ENCODE data around the gene BOD1L1.

The BOD1L1 gene

DNA sequence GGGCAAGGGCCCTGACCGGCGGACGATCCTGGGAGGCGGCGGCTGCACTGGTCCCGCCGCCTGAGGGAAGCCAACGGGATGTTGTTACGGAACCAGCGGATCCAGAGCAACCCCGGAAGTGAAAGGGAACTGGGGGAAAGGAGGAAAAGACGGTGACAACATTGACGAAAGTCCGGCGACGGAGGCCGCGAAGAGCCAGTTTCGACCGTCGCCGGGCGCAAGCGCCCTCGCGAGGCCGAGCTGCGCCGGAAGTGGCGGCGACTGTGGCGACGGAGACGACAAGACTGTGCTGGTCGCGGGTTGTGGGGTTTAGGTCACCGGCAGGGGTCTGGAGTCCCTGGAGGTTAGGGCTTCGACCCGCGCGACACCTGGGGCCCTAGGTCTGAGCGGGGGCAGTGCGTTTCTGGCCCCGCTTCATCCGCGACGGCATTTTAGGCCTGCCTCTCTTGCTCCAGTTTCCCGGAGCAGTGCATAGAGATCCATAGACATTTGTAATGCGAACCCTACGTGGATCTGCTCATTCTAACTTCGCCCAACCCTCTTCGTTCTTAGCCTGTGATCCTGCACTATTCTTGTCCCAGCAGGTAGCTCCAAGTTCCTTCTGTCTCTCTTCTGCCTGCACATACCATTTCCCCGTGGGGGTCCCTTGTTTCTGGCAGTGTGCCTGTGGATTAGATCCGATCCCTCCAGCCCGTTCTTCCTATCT is at the start of gene BOD1L1:
BOD1L1 (minus strand) TSS at position 120 of the 706 bp plus-strand sequence. CDS start 138 bp downstream, outside the sequence.
- H3K27me3 Mint-ChIP-seq: peaks cover 8% of the 10 kb centered on the region
- H3K27ac Mint-ChIP-seq: peak within 1 kb of the TSS; percentile 88
- CTCF ChIA-PET: interaction anchor here (1.6 to 2.4 kb wide), 2 partner anchors 17 to 27 kb away, joined by 5 to 16 read pairs; no protein-coding TSS in a partner anchor
- H3K36me3 Mint-ChIP-seq: peaks cover 7% of the 10 kb centered on the region
- H3K4me3 Mint-ChIP-seq: peak within 1 kb of the TSS; percentile 91
- peaks cover 33% of the 10 kb centered on the region for H3K4me1 Mint-ChIP-seq
- H3K9me3 Mint-ChIP-seq: no peaks in the 10 kb centered on the region
- peak; percentile 85 for DNase-seq

DNA sequence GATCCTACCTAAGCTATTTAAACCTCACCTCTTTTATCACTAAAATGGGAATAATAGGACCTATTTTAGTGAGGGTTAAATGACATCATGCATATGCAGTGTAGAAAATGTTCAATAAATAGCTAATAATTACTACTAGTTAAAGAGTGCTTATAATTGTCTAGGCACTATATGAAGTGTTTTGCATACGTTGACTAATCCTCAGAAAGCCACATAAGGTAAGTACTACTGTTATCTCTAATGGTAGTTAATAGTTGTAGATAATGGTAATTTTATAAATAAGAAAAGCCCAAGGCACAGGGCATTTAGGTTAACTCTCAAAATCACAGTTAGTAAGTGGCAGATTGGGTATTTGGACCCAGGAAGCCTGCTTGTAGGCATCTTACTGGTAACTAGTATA is 47.4 kb upstream of the BOD1L1 start:
- H3K27me3 Mint-ChIP-seq: no peaks in the 10 kb centered on the region
- no peaks in the 10 kb centered on the region for H3K4me1 Mint-ChIP-seq
- CTCF ChIA-PET: no interaction called here
- H3K4me3 Mint-ChIP-seq: no peak overlapping the region
- H3K36me3 Mint-ChIP-seq: no peaks in the 10 kb centered on the region
- no peak overlapping the region for H3K27ac Mint-ChIP-seq
- no peak for DNase-seq
- peaks cover 20% of the 10 kb centered on the region for H3K9me3 Mint-ChIP-seq

DNA sequence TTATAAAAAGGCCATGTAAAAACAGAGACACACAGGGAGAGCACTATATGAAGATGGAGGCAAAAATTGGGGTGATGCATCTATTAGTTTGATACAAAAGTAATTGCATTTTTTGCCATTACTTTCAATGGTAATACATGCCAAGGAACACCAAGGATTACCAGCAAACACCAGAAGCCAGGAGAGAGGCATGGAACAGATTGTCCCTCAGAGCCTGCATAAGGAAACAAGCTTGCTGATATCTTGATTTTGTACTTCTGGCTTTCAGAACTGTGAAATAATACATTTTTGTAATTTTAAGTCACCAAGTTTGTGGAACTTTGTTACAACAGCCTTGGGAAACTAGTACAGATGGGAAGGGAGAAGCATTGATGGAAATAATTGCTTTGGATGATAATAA is 45.6 kb upstream of the BOD1L1 start:
- no peaks in the 10 kb centered on the region for H3K4me1 Mint-ChIP-seq
- no peaks in the 10 kb centered on the region for H3K36me3 Mint-ChIP-seq
- H3K27me3 Mint-ChIP-seq: no peaks in the 10 kb centered on the region
- no peak for DNase-seq
- H3K27ac Mint-ChIP-seq: no peak overlapping the region
- CTCF ChIA-PET: no interaction called here
- no peak overlapping the region for H3K4me3 Mint-ChIP-seq
- H3K9me3 Mint-ChIP-seq: peaks cover 10% of the 10 kb centered on the region

DNA sequence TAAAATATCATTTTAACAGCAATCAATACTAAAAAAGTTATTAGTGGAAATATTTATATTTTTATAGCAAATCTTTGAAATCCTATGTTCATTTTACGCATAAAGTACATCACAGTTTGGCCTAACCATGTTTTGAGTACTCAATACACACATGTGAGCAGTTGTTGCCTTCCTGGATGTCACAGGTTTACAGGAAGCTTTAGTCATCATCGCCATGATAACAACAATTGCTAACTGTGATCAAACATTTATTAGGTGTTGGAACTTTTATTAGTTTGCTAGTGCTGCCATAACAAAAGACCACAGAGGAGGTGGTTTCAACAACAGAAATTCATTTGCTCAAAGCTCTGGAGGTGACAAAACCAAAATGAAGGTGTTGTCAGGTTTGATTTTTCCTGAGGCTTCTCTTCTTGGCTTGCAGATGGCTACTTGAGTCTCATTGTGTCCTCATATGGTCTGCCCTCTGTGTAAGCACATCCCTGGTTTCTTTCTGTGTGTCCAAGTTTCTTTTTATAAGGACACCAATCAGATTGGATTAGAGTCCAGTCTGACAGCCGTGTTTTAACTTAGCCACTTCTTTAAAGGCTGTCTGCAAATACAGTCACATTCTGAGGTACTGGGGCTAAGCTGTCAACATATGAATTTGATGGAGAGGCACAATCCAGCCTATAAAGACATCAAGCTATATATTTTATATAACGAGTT is 43.1 kb upstream of the BOD1L1 start:
- Mint-ChIP-seq H3K4me3 (no peak overlapping the region), H3K4me1 (no peaks in the 10 kb centered on the region), H3K27ac (no peak overlapping the region), H3K27me3 (no peaks in the 10 kb centered on the region), H3K9me3 (no peaks in the 10 kb centered on the region), H3K36me3 (no peaks in the 10 kb centered on the region)
- no peak for DNase-seq
- CTCF ChIA-PET: interaction anchor here (1.7 kb wide), 1 partner anchor 16 kb away, joined by 5 read pairs; no protein-coding TSS in a partner anchor

DNA sequence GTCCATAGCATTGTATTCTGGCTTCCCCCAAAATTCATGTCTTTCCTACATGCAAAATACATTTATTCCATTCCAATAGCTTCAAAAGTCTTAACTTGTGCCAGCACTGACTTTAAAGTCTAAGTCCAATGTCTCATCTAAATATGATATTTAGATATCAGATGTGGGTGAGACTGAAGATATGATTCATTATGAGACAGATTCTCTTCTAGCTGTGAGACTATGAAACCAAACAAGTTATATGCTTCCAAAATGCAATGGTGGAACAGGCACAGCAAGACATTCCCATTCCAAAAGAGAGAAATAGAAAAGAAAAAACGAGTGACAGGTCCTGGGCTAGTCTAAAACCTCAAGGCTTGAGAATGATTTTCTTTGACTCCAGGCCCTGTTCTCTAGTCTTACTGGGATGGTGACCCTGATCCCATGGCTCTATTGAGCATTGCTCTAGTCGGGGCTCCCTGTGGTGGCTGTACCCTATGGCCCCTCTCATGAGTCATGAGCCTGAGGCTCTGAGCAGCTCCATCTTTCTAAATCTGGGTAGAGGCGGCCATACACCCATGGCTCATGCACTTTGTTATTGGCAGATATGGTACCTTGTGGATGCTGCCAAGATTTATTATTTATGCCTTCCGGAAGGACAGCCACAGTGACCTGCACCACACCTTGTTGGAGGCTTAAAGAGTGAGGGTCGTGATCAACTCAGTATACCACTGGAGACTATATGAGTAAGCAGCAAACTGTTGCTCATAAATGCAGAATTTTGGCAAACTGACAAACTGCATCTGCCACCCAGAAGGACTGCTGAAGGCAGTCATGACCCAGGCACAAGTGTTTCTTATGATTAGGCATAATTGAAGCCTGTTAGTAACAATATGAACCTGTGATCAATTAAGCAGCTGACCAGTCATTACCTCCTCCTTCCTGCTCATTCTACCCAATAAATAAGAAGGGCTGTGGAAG is 38.5 kb upstream of the BOD1L1 start:
- H3K9me3 Mint-ChIP-seq: no peaks in the 10 kb centered on the region

DNA sequence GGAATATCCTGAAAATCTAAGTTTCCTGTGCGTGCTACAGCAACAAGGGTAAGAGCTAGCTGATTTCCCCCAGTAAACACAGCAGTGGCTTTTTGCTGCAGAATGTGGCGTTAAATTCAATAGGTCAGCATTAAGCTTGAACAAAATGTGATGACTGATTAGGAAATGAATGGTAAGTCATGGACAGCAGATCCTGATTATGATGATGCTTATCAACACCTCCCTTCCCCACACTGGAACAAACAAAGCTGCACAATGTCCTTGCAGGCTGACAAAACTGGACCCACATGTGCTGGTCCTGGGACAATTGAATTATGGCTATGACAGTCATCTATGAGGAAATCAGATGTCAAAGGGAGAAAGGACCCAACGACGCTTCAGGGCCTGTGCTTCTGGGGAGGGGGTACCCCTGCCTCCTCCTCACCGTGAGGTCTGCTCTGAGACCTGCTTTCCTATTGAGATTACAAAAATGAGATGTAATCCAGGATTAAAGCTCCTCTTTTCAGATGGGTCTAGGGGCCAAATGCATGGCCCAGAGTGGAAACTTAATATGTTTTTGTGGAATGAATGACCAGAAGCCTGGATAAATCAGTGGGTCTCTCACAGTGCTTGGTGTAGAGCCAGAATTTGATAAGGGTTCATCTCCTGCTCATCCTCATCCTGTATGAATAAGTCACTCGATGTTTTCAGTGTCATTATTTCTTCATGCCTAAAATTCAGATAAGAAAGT is 32.0 kb upstream of the BOD1L1 start:
- Mint-ChIP-seq H3K9me3 (no peaks in the 10 kb centered on the region), H3K36me3 (no peaks in the 10 kb centered on the region), H3K4me1 (peaks cover 10% of the 10 kb centered on the region), H3K4me3 (no peak overlapping the region), H3K27me3 (peaks cover 10% of the 10 kb centered on the region), H3K27ac (no peak overlapping the region)
- CTCF ChIA-PET: no interaction called here
- no peak for DNase-seq

More for the DNA sequence above, 38.5 kb upstream of the BOD1L1 start:
- Mint-ChIP-seq H3K4me3 (no peak overlapping the region), H3K27me3 (no peaks in the 10 kb centered on the region), H3K27ac (no peak overlapping the region), H3K36me3 (no peaks in the 10 kb centered on the region), H3K4me1 (no peaks in the 10 kb centered on the region)
- CTCF ChIA-PET: no interaction called here
- DNase-seq: no peak

DNA sequence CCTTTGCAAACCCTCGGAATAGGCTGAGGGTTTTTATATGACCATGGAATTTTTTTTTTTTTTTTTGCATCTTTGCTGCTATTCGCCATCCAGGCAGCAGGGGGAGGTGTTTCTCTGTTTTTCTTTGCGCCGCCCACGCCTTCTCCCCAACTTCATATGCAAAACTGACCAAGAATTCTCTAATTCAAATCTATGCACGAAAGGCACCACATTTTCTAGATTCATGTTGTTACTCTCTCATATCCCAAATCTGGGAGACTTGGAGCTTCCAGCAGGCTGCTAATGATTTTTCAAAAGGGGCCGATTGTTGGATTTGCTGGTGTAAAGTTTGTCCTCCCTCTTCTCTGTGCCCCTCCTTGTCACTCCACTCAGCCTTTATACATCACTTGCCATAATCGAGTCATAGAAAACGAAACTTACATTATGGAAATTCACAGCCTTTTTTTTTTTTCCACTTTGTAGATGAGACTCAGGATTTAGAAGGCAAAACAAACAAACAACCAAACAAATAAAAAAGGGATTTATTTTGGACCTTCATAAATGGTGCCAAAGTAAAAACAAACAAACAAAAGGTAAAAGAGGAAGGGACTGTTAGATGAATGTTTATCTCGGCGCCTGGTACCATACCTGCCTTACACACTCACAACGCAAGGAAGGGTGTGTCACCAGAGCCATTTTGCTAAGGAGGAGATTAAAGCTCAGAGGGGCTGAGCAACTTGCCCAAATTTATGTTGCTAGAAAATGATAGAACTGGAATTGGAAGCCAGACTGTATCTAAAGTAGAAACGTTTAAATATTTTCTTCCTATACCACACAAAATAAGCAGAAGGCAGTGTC is 29.3 kb upstream of the BOD1L1 start:
- CTCF ChIA-PET: interaction anchor here (0.6 to 3.7 kb wide), 10 partner anchors 14 to 1891 kb away, joined by 3 to 25 read pairs (median 3); no protein-coding TSS in a partner anchor
- H3K27me3 Mint-ChIP-seq: peaks cover 21% of the 10 kb centered on the region
- no peaks in the 10 kb centered on the region for H3K36me3 Mint-ChIP-seq
- peak overlapping the region; percentile 62 for H3K4me3 Mint-ChIP-seq
- peak overlapping the region; percentile 71 for H3K27ac Mint-ChIP-seq
- DNase-seq: peak; percentile 66
- no peaks in the 10 kb centered on the region for H3K9me3 Mint-ChIP-seq
- peaks cover 12% of the 10 kb centered on the region for H3K4me1 Mint-ChIP-seq

DNA sequence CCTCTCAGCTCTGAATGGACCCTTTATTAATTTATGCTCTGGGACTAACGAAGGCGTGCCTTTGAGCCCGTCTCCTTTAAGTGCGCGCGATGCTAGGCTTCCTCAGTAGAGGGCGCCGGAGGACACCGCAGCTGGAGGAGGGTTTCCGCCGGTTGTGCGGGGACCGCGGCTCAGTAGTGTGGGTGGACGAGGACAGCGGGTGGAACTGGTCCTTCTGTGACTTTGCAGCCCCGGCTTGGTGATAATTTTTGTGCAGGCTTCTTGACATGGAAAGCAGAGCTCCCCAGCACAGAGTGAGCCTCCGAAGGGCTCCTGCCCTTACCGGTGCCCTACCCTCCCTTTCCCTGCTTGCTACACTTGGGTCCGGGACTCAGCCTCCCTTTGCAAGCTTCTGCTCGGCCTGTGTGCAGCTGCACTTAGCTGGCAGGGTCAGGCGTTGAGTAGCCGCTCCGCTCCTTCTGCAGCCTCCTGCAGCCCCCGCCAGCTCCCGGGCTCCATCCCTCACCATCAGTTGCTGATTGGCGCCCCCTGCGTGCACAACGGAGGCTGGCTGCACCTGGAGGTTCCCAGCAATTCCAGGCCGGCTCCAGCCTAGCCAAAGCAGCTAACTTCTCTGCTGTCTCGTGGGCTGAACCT is 26.8 kb upstream of the BOD1L1 start:
- CTCF ChIA-PET: interaction anchor here (0.8 to 3.7 kb wide), 13 partner anchors 8 to 1579 kb away, joined by 3 to 25 read pairs (median 5); partner anchors contain the start of gene BOD1L1
- H3K27me3 Mint-ChIP-seq: peaks cover 21% of the 10 kb centered on the region
- H3K9me3 Mint-ChIP-seq: no peaks in the 10 kb centered on the region
- no peak overlapping the region for H3K27ac Mint-ChIP-seq
- peak overlapping the region; percentile 78 for H3K4me3 Mint-ChIP-seq
- DNase-seq: peak; percentile 87
- peaks cover 12% of the 10 kb centered on the region for H3K4me1 Mint-ChIP-seq
- no peaks in the 10 kb centered on the region for H3K36me3 Mint-ChIP-seq

DNA sequence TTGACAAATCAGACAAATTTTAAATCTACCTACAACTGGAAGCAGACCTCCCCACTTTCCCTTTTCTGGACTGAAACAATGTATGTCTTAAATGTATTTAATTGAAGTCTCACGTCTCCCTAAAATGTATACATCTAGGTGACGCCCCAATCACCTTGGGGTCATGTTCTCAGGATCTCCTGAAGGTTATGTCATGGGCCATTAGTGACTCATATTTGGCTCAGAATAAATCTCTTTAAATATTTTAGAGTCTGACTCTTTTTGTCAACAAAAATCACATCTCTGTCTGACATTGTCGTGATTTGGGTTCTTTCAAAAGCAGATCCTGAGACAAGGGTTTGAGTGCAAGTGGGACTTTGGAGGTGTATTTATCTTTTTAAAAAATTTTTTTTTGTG is 26.2 kb upstream of the BOD1L1 start:
- CTCF ChIA-PET: interaction anchor here (1.1 to 3.7 kb wide), 9 partner anchors 8 to 1509 kb away, joined by 3 to 25 read pairs (median 5); partner anchors contain the start of gene BOD1L1
- DNase-seq: no peak
- Mint-ChIP-seq H3K27me3 (peaks cover 21% of the 10 kb centered on the region), H3K36me3 (no peaks in the 10 kb centered on the region), H3K4me1 (peaks cover 12% of the 10 kb centered on the region), H3K27ac (no peak overlapping the region), H3K9me3 (no peaks in the 10 kb centered on the region), H3K4me3 (no peak overlapping the region)

DNA sequence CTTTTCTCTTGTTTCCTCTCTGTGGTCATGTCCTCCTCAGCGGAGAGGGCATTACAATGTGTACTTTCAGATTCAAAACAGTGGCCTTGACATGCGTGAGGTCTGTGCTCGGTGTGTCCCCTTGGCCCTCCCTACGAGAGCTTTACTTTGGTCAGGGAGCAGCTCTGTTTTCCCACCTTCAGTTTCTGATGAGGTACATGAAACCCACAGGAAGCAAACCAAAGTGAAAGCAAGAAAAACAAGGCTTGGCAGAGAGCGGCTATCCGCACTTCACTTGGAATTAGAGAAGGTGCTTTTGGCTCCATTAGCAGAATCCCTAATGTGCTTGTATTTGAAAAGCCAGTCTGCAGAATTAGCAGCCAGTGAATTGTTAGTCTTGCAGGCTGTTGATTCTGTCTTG is 19.5 kb upstream of the BOD1L1 start:
- CTCF ChIA-PET: interaction anchor here (1.9 kb wide), 1 partner anchor 8 kb away, joined by 8 read pairs; no protein-coding TSS in a partner anchor
- H3K9me3 Mint-ChIP-seq: no peaks in the 10 kb centered on the region
- H3K36me3 Mint-ChIP-seq: no peaks in the 10 kb centered on the region
- peak overlapping the region; percentile 42 for H3K4me3 Mint-ChIP-seq
- H3K4me1 Mint-ChIP-seq: peaks cover 14% of the 10 kb centered on the region
- DNase-seq: no peak
- H3K27me3 Mint-ChIP-seq: peaks cover 32% of the 10 kb centered on the region
- peak overlapping the region; percentile 75 for H3K27ac Mint-ChIP-seq

DNA sequence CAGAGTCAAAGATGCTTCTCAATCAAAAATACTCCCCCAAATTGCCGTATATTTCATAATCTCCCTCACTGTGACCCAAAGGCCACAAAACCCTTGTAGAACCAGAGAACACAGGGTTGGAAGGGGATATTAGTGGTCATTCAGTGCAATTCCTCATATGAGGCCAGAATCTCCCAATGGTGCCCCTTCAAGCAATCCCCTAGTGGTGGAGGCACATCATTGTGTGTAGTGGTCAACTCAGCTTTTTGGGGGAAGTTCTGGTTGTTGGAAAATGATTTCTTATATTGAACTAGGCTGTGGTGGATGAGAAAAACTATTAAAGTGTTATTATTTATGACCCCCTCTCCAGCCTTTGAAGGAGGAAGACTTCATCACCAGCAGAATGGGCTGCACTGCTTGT is 17.6 kb upstream of the BOD1L1 start:
- H3K36me3 Mint-ChIP-seq: no peaks in the 10 kb centered on the region

More for the DNA sequence above, 17.6 kb upstream of the BOD1L1 start:
- Mint-ChIP-seq H3K9me3 (no peaks in the 10 kb centered on the region), H3K27ac (no peak overlapping the region), H3K27me3 (peaks cover 41% of the 10 kb centered on the region), H3K4me3 (no peak overlapping the region), H3K4me1 (peaks cover 14% of the 10 kb centered on the region)
- DNase-seq: no peak
- CTCF ChIA-PET: interaction anchor here (0.5 to 2.4 kb wide), 3 partner anchors 10 to 140 kb away, joined by 3 to 8 read pairs (median 5); no protein-coding TSS in a partner anchor

Data from activated naive CD4-positive, alpha-beta T cell treated with anti-CD3 and anti-CD28 coated beads, Interleukin-2, amount 10 ng/mL, durations not matched to agents 7 days and 5 days (primary cell).